Stimulated activated CD4-positive, alpha-beta T cell treated with anti-CD3 and anti-CD28 coated beads, Interleukin-1b, Interleukin-23, amount 100 ng/mL, for 4 hours (primary cell): ENCODE data around the gene WNT3A.

Source experiments
- DNase-seq, 2 donors: peaks; one replicate each; pipeline ENCODE4 v3.0.0-alpha.2; 2020; ENCODE audit warnings: low read depth in 2 of 2

WNT3A gene

DNA sequence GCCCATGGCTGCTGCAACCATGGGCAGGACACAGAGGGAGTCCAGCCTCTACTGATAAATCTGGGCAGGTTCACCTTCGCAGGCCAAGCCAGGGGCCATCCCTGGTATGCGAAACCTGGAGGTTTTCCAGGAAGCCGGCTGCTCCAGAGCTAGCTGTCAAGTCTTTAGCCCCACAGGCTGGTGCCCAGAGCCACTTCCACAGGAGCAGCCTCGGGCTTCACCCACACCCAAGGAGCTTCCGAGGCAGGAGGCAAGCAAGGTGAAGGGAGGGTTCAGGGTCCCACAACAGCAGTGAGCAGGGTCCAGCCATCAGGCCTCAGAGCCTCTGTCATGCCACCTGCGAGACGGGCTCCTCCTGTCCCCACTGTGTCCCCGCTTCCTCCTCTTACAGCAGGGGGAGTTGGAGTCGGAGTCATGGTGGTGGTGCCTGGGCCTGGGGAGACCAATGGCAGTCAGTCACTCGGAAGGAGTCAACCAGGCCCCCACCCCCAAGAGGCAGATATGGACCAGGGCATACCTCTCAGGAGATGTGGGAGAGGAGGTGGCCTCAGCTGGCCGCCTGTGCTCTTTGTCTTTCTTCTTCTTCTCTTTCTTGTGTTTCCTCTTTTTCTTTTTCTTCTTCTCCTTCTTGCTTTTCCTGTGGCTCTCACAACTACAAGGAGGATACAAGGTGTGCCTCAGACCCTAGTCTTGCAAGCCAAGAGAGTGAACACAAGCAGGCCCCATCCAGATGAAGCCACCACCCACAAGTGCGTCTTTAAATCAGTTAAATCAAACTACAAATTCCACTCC lies 94.2 kb downstream of the WNT3A start:
- no peak for DNase-seq

DNA sequence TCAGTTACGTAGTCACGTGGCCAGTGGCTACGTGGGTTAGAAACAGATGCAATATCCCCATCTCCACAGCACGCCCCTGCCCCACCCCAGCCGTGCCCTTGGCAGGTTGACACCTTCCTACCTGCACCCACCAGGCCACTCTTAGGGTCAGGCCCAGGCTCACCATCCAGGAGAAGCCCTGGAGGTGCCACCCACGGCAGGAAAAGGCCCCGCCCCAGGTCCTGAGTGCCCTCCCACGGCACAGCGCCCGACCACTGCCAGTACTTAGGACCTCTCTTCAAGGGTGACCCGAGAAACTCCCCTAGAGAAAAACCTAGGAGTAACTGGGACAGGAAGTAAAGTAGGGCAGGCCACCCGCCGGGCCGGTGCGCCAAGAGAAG lies 94.8 kb downstream of the WNT3A start:
- no peak for DNase-seq

DNA sequence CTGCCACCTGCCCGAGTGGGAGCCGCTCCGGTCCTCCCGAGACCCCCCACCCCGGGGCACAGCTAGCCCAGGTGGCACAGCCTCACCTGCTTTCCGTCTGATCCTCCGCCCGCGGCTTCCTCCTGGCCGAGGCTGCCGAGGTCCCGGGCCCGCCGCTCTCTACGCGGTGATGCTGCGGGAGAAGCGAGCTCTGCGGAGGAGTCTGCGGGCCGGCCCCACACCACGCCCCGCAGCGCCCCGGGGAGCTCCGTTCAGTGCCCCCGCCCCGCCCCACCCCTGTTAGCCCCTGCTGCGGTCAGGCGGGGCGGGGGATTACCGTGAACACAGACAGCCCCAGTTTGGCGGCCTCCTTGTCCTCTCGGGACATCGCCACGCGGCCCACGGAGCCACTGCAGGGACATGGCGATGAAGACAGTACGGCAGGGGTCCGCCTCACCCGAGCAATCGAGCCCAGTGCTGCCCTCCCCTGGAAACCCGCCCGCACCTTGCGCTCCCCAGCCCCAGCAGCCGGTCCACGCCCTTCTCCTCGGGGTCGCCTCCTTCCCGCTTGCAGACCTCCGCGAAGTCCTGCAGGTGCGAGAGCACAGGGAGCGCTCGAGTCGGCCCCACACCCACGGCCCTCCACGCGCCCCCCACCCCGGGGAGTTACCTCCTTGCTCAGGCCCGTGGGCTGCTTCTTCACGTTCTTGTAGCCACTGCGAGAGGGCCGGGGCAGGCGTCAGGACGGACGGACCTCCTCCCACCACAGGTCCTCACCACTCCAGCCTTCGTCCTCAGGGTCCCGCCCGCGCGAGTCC lies 95.4 kb downstream of the WNT3A start:
- DNase-seq = peak in 1 of 2 donors; percentile 40

DNA sequence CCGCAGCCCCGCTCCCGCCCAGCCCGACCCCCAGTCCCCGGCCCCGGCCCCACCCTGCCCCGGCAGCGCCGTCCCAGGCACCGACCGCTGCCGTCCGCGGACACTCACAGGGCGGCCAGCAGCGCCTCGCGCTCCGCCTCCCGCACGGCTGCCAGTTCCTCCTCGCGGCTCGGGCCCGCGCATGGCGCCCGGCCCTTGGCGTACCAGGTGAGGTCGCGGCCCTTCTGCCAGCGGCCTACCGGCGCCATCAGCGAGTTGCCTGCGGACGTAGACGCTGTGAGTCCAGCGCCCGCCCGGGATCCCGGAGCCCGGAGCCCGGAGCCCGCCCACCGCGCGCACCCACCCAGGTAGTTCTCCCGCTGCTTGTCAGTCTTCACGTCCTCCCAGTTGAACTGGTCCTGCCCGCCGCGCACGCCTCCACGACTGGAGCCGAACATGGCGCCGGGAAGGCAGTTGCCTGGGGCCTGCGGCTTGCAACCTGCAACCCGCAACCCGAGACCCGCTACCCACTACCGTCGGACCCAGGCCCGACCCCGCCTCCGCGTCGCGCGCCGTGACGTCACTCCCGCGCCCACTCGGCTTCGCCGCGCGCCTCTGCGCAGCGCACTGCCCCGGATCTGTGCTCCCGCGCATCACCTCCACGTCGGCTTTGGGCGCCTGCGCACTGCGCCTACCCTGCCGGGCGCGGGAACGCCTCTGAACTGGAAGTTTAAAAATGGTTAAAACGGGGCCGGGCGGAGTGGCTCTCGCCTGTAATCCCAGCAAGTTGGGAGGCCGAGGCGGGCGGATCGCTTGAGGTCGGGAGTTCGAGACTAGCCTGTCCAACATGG lies 96.2 kb downstream of the WNT3A start, which contains the start of gene C1orf35:
TSS of gene C1orf35 (minus strand) at position 535 of the 830 bp plus-strand sequence. CDS start at position 437, 98 bp downstream.
- DNase-seq = peak; percentile 90 to 95

DNA sequence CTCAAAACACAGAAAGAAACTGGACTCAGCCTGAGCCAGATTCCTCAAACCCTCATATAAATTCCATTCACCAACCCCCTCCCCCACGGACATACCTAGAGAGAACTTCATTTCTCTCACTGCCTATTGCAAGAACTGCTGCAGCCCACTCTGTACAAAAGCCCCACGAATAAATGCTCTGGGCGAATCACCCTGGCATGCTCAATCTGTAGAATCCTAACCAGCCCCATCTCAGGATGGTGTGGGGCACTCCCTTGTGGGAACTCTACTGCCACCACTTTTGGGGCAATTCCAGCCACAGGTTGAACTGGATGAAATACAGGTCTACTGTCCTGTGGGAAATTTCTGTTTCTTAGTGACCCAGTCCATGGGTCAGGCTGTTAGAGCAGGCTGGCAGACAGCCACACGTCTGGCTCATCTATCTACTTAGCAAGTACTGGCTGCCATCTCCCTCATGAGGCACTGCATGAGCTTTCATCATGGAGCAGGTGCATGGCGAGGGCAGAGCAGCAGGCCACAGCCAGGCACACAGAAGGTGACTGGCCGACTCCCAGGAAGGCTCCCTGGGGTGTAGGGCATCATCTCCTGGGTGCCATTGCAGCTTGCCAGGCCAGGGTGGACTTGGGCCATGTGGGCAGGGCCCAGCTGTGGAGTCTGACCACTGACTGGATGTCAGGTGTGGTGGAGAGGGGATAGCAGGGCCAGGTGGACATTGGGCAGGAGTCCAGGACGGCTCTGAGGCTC lies 97.9 kb downstream of the WNT3A start:
- DNase-seq = no peak

DNA sequence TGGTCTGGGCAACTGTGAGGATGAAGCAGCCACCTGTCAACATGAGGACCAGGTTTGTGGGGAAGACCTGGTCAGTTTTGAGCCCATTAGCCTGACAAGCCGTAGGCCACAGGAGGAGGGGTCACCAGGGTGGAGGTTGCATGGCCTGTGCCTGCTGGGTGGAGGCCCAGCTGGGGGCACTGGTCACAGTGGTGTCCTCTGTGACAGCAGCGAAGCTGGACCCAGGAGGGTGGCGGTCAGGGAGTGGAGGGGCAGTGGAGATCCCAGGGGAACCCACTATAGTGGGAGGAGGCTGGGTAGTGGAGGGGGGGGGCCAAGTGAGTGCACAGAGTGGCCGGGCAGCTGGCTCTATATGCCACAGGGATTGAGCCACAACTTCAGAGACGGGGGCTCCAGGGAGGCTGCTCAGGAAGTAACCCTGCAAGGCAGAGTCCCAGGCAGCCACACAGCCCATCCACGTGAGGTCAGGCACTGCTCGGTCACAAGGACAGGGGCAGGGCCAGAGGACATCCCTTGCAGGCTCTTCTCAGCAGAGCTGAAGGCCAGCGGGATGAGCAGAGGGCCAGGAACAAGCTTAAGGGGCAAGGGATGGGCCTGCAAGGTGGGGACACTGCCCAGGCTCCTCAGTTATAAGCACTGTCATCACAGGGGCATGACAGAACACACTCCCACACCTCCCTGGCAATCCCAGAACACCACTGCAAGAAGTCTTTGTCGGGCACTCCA lies 98.6 kb downstream of the WNT3A start:
- DNase-seq = no peak

DNA sequence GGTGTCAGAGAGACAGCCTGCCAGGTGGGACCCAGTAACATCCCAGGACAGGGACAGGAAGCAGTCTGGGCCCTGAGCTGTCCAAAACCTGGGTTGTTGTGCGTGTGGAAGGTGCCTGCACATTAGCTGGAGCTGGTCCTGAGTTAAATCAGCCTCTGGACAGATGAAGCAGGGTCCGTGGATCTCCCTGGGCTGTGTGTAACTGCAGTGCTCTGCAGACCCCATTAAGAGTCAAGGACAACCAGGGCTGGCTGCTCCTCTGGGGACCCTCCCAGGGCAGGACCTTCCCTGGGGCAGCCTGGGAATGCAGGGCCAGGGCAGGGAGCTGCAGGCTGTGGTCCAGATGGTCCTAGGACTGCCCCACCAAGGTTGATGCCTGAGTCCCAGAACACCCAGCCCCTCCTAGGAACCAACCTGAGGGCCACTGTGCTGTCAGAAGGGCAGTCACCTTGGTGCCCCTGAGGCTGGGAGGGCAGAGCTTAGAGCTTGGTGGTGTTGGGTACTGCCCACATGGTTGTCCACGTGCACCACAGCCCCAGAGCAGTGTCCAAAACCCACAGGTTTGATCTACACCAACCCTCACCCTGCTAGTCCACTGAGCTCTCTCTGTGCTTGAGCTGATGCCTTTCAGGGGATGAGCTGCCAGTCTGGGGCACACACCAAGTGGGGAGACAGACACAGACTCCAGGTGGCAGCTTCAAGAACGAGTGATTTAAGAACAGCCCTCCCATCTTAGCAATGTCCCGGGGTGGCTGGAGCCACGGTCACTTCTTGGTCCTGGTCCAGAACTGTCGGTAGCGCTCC lies 99.4 kb downstream of the WNT3A start:
- DNase-seq = no peak

DNA sequence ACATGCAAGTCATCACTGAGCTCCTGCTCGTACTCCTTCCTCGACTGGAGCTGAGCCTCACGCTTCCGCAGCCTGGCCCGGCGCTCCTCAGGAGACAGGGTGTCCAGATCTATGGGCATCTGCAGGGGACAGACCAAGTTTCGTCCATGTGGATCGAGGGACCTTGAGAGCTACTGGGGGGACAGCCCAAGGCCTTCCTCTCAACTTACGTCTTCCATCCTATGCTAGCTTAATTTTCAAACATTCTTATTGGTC lies 99.9 kb downstream of the WNT3A start:
- no peak for DNase-seq

DNA sequence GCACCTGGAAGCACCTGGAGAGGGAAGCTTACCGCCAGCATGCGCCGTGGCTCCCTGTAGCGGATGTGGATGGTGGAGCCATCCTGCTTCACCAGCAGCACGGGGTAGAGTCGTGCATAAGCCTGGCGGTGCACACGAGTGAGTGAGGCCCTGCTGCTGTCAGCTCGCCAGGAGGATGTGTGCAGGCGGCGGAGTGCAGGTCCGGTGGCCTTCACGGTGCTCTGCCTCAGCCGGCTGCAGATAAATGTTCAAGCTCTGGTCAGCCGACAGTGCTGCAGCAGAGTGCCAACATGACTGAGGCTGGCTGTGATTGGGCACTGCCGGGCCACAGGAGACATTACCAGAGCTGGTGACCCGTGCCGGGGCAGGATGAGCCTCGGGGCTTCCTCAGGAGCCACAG lies 100.8 kb downstream of the WNT3A start:
- DNase-seq = no peak

DNA sequence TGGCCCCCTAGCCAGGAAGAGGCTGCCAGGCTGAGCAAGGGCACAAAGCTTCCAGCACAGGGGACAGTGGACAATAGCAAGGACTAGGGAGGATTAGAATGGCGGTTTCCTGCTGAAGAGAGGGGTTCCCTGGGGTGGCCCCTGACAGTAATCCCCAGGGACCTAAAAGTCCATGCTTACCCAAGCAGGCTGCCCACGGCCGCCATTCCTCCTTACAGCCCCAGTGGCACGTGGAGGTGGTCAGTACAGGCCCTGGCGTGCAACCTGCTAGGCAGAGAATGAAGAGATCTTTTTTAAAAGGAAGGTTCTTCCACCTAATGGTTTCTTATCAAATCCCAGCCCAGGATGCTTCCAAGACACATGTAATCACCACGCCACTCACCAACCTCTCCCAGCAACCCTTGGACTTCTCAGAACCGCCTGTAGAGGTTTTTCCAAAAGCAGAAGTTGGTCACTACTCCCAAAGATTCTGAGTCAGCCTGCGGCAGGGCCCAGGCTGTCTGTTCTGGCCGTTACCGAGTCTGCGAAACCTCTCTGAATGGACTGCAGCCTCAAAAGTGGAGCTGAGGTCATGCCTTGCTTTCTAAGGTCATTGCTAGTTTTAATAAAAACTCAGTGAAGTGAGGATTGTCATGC lies 101.4 kb downstream of the WNT3A start:
- no peak for DNase-seq

DNA sequence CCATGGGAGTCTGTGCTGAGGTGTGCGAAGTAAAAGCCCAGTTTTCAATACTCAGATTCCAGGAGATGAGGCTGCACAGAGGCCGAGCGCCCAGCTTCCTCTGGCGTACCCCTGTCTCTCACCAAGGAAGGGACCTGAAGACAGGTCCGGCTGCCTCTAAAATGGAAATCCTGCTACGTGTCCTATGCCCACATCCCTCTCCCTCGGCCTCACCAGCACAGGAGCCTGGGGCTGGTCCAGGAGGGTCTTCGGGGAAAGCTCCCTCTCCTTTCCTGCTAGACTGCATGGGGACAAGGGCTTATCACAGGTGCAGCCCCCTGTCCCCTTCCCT lies 101.9 kb downstream of the WNT3A start:
- no peak for DNase-seq

DNA sequence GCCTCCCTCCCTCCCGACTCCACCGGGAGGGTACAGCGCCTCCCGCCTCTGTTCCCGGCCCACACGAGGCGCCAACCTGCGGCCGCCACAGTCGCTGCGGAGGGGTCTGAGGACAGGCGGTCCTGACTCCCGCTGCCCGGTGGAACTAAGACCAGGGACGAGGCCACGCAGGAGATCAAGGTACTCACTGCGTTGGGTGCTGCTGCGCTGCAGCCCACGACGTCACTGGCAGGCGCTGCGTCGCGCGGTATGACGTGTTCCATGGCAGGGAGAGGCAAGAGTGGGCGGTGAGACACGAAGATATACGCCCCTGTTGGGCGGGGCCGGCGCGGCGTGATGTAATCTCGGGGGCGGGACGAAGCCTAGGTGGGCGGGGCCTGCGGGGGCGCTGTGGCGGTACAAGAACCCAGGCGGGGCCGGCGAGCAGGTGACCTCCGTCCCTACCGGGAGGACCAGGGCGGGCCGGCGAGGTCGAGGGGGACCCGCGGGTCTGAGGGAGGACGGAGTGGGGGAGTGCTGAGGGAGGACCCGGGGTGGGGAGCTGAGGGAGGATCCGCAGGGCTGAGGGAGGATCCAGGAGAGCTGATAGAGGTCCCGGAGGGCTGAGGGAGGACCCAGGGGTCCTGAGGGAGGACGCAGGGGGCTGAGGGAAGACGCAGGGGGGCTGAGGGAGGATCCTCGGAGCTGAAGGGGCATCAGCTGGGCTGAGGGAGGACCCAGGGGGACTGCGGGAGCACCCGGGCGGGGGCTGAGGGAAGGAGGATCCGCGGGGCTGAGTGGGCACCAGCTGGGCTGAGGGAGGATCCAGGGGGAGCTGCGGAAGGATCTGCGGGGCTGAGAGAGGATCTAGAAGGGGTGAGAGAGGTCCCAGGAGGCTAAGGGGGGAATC lies 102.5 kb downstream of the WNT3A start, which contains the start of gene MRPL55:
TSS of gene MRPL55 (minus strand) at position 227 of the 889 bp plus-strand sequence. CDS start 1,039 bp downstream, outside the sequence.
- DNase-seq = peak; percentile 97 to 99

DNA sequence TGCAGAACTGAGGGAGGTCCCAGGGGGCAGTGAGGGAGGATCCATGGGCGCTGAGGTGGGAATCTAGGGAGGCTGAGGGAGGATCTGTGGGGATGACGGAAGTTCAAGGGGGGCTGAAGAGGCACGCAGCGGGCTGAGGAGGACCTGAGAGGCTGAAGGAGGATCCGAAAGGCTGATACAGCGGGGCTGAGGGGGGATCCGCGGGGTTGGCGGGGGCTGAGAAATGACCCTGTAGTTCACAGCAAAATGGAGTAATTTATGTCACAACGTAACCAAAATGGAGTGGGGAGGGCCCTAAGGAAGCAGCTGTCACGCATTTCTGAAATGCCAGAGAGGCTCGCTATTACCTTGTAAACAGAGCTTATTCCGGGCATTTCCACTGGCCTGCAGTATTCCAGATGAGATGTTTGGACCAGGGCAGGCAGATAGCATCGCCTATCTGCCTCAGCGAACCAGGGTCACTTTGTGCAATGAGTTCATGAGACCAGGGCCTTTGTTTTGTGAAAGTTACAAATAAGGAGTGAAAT lies 103.2 kb downstream of the WNT3A start:
- no peak for DNase-seq

DNA sequence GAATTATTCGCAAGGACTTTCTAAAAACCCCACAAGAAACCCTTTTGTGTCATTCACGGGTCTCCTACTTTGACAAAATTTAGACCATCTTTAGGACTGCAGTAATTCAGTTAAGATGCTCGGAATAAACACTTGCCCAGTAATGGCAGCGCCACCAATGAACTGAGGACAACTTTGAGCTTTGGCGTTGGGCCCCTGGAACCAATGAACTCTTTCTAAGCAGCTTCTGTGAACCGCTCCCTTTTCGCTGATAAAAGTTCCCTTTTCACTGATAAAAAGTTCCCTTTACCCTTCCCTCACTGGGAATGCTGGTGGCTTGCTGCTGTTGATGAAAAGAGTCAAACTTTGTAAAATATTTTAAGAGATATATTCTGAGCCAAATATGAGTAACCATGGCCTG lies 103.8 kb downstream of the WNT3A start:
- DNase-seq = no peak
